ENCODE results near the gene ETF1.

Gene ETF1

GRCh38 chr5:138542956-138543729, at the start of gene ETF1:
Gene ETF1 (minus strand): TSS chr5:138543236. CDS start chr5:138542918, 318 bp downstream.
- peak; percentile 100 for DNase-seq
- in situ Hi-C loops (cut with MboI; ENCODE audit: low pct_unique_long_range_greater_than_20kb, low sequenced_read_pairs), result no loop called here

GRCh38 chr5:138588013-138588788, 45.2 kb upstream of the ETF1 start:
- DNase-seq, result no peak
- in situ Hi-C loops (cut with MboI; ENCODE audit: low pct_unique_long_range_greater_than_20kb, low sequenced_read_pairs), result no loop called here

DNA sequence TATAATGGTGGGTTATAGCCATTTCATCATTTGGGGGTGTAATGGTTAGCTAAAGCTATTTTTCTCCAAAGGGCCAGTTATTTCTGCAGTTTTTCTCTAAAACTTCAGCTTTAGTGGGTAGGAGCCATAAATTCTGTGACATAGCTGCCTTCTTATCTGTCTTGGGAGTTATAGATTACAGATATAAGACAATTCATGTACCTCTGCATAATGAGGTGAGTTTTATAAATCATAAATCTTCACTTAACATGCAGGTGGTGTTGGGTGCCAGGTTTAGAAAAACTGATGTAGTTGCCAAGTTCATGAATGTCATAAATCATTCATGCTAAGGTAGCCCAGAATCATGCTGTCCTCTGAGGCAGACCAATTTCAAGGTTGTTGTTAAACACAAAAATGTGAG, 42.1 kb upstream of the ETF1 start:
- in situ Hi-C loops (cut with MboI; ENCODE audit: low pct_unique_long_range_greater_than_20kb, low sequenced_read_pairs), result no loop called here
- no peak for DNase-seq

GRCh38 chr5:138583984-138584637, 41.1 kb upstream of the ETF1 start:
- no peak for DNase-seq

GRCh38 chr5:138582959-138583358, 39.9 kb upstream of the ETF1 start:
- in situ Hi-C loops (cut with MboI; ENCODE audit: low pct_unique_long_range_greater_than_20kb, low sequenced_read_pairs), result no loop called here
- no peak for DNase-seq

More at GRCh38 chr5:138583984-138584637, 41.1 kb upstream of the ETF1 start:
- in situ Hi-C loops (cut with MboI; ENCODE audit: low pct_unique_long_range_greater_than_20kb, low sequenced_read_pairs), result no loop called here

DNA sequence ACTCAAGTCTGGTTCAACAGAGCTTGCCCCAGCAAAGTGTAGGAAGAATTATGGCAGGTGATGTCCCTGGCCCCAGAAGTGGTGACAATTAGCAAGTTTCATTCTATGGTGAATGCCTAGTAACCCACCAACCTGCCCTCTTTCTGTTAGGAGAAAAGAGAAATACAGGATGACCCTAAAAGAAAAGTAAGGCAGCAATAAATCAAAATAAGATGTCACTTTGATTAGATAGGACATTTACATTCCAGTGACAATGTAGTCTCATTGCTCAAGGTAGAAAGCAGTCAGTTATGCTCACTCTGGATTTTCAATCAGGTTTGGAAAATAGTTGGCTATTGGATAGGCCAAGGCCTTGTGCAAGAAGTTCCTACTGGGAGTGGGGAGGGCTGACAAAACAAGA, 37.7 kb upstream of the ETF1 start:
- no peak for DNase-seq
- in situ Hi-C loops (cut with MboI; ENCODE audit: low pct_unique_long_range_greater_than_20kb, low sequenced_read_pairs), result no loop called here

DNA sequence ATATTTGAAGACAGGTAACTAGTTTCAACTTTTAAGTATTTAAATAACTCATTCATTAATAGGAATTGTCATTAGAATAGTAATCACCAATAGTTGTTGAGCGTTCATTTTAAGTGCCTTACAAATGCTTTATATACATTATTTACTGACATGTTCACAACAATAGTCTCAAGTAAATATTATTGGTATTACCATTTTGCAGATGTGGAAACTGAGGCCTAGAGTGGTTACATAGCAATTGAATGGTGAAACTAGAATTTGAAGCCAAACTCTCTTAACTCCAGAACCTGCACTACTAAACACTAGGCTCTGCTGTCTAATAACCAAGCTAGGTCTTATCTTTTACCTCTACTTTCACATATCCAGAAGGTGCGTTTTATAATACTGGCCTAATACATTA, 37.0 kb upstream of the ETF1 start:
- in situ Hi-C loops (cut with MboI; ENCODE audit: low pct_unique_long_range_greater_than_20kb, low sequenced_read_pairs), result no loop called here
- DNase-seq, result no peak

- DNase-seq, result no peak
- in situ Hi-C loops (cut with MboI; ENCODE audit: low pct_unique_long_range_greater_than_20kb, low sequenced_read_pairs), result no loop called here
Measured at GRCh38 chr5:138579517-138579863, 36.5 kb upstream of the ETF1 start.

DNA sequence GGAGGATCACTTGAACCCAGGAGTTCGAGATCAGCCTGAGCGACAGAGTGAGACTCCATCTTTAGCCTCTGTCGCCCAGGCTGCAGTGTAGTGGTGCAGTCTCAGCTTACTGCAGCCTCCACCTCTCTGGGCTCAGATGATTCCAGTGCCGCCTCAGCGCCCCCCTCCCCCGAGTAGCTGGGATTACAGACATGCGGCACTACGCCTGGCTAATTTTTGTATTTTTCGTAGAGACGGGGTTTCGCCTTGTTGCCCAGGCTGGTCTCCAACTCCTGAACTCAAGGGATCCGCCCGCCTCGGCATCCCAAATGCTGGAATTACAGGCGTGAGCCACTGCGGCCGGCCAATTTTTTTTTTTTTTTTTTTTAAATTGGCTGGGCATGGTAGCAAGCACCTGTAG, 34.4 kb upstream of the ETF1 start:
- in situ Hi-C loops (cut with MboI; ENCODE audit: low pct_unique_long_range_greater_than_20kb, low sequenced_read_pairs), result no loop called here

DNA sequence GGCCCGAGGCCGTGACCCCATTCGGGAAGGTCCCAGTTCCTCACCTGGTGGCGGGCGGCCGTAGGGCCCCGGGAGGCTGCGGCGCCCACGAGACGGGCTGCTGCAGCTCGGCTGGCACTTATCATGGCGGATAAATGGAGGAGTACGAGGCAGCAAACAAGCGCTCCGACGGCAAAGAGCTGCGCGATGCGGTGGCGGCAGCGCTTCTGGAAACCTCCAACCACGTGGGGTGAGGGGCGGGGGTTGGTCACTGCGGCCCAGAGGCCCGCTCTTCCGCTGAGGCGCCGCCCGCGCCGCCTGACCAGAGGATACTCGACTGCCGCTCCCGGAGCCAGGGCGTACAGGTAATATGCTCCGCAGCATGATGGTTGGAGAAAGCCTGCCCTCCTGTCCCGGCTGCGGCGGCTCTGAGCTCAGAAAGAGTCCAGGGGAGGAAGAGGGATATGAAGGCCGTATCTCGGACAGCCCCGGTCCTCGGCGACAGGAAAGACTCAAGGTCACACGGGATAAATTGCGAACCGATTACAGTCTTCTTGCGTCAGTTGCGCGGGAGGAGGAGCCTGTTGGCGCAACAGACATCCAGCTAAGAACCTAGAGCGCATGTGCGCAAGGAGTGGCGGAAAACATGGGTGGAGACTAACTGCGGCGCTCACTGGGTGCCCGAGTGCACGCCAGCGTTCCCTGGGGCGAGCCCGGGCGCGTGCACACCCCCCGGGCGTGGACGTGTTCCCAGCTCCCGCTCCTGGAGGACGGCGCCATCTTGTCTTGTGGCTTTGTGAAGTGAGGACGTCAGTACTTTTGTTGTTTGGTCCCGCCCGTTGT, 32.4 kb upstream of the ETF1 start, which contains the start of gene HSPA9:
HSPA9 (minus strand) TSS at position 208 of the 822 bp plus-strand sequence; CDS start at position 125, 83 bp downstream.
- peak; percentile 99 for DNase-seq
- in situ Hi-C loops (cut with MboI; ENCODE audit: low pct_unique_long_range_greater_than_20kb, low sequenced_read_pairs), result no loop called here

More for the DNA sequence above, 34.4 kb upstream of the ETF1 start:
- DNase-seq, result no peak

GRCh38 chr5:138574744-138575193, 31.7 kb upstream of the ETF1 start:
- in situ Hi-C loops (cut with MboI; ENCODE audit: low pct_unique_long_range_greater_than_20kb, low sequenced_read_pairs), result no loop called here

DNA sequence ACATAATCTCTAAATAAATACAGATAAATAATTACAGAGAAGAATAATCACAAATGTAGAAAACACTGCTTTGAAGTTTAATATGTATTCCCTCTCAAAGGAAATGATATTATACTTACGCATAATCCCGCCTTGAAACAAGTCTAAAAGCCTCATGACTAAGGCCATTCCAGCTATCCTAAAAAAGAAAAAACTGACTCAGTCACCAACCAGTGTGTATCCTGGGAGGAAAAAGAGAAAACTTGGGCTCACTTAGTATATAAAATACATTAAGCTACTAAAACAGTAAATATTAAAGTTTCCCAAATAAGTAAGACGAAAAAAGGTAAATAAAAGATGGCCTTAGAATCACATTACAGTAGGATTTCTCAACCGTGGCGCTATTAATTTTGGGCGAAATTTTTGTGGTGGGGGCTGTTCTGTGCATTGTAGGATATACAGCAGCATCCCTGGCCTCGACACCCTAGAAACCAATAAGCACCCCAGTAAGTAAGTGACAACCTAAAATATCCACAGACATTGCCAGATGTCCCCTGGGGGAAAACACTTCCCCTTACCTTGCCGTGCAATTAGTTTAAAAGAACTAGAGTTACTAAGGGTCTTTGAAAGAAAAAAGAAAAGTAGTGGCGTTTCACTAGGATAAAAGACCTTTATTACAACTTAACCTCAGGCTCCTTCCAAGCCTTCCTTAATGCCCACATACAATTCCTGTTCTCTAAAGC, 31.1 kb upstream of the ETF1 start:
- peak; percentile 24 for DNase-seq
- in situ Hi-C loops (cut with MboI; ENCODE audit: low pct_unique_long_range_greater_than_20kb, low sequenced_read_pairs), result no loop called here

More at GRCh38 chr5:138574744-138575193, 31.7 kb upstream of the ETF1 start:
- no peak for DNase-seq

- DNase-seq, result no peak
- in situ Hi-C loops (cut with MboI; ENCODE audit: low pct_unique_long_range_greater_than_20kb, low sequenced_read_pairs), result no loop called here
Measured at GRCh38 chr5:138573223-138573622, 30.2 kb upstream of the ETF1 start.

GRCh38 chr5:138570871-138571270, 27.8 kb upstream of the ETF1 start:
- in situ Hi-C loops (cut with MboI; ENCODE audit: low pct_unique_long_range_greater_than_20kb, low sequenced_read_pairs), result no loop called here

DNA sequence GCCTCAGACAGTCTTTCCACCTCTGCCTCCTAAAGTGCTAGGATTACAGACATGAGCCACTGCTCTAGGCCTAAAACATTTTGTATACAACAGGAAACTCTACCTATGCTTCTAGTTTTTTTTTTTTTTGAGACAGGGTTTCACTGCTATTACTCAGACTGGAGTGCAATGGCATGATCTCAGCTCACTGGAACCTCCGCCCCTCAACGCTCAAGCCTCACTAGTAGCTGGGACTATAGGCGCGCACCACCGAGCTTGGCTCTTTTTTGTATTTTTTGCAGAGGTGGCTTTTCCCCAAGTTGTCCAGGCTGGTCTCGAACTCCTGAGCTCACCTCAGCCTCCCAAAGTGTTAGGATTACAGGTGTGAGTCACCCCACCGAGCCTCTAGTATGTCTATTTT, 26.7 kb upstream of the ETF1 start:
- DNase-seq, result no peak
- in situ Hi-C loops (cut with MboI; ENCODE audit: low pct_unique_long_range_greater_than_20kb, low sequenced_read_pairs), result no loop called here

More at GRCh38 chr5:138570871-138571270, 27.8 kb upstream of the ETF1 start:
- DNase-seq, result no peak

DNA sequence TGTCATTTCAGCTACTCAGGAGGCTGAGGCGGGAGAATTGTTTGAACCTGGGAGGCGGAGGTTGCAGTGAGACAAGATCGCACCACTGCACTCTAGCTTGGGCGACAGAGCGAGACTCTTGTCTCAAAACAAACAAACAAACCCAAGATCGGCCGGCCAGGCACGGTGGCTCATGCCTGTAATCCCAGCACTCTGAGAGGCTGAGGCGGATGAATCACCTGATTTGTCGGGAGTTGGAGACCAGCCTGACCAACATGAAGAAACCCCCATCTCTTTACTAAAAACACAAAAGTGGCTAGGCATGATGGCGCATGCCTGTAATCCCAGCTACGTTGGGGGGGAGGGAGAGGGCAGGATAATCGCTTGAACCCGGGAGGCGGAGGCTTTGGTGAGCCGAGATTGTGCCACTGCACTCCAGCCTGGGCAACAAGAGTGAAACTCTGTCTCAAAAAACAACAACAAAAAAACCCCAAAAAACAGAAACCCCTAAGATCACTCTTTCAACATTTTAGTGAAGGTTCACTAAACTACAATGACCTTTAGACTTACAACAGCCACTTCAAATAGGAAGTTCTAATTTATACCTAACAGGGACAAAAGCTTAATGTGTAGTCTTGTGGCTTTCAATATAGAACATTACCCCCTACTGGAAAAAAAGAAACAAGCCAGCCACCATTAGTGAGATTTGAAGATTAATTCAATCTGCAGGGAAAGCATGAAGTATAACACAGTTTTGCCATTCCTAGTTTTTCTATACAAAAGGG, 25.2 kb upstream of the ETF1 start:
- in situ Hi-C loops (cut with MboI; ENCODE audit: low pct_unique_long_range_greater_than_20kb, low sequenced_read_pairs), result no loop called here
- DNase-seq, result no peak

GRCh38 chr5:138566792-138567191, 23.8 kb upstream of the ETF1 start:
- in situ Hi-C loops (cut with MboI; ENCODE audit: low pct_unique_long_range_greater_than_20kb, low sequenced_read_pairs), result no loop called here

More at GRCh38 chr5:138566792-138567191, 23.8 kb upstream of the ETF1 start:
- no peak for DNase-seq

Measured in KBM-7 (cell line).